ENCODE results near the gene H6PD. TPM values are rescaled to one million over a fixed set of nuclear protein-coding genes. Genes with fewer than 3 reads are reported as not detected.

Gene H6PD
- total RNA-seq, 2 donors from 2014 or later: 9.3 to 12.8 TPM

DNA sequence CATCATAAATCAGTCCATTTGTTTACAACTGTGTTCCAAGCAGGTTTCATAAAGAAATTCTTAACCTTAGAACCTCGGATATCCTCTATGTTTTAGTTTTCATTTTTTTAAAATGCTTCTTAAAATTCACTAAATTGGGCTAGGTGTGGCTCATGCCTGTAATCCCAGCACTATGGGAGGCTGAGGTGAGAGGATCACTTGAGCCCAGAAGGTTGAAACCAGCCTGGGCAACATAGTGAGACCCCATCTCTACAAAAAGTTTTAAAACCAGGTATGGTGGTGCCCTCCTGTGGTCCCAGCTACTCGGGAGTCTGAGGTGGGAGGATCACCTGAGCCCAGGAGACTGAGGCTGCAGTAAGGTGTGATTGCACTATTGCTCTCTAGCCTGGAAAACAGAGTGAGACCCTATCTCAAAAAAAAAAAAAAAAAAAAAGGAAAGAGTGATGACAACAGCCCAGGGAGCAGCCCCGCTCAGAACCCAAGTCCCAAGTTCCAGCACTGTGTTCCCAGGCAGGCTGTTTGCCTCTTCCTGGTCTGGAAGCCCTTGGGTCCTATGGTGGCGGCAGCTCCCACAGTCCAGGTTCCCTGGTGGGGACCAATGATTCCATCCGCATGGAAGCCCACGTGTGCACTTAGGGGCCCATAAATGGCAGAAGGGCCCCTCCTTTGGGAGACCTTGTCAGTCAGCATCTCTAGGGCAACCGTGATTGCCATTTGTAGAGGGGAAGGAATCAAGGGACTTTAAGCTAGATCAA is 33.4 kb downstream of the H6PD start:
- Mint-ChIP-seq H3K4me1 (no peaks in the 10 kb centered on the region), H3K27ac (no peak overlapping the region), H3K4me3 (no peak overlapping the region), H3K27me3 (no peaks in the 10 kb centered on the region), H3K36me3 (ENCODE audit: low read depth) (no peaks in the 10 kb centered on the region), H3K9me3 (no peaks in the 10 kb centered on the region)
- ATAC-seq (replicated peaks): no peak

GRCh38 chr1:9269078-9269501 is 34.5 kb downstream of the H6PD start:
- no peak for ATAC-seq (replicated peaks)
- Mint-ChIP-seq H3K27me3 (no peaks in the 10 kb centered on the region), H3K4me1 (no peaks in the 10 kb centered on the region), H3K27ac (no peak overlapping the region), H3K36me3 (ENCODE audit: low read depth) (no peaks in the 10 kb centered on the region), H3K9me3 (no peaks in the 10 kb centered on the region), H3K4me3 (no peak overlapping the region)

- ATAC-seq (replicated peaks): no peak
- no peaks in the 10 kb centered on the region for H3K4me1 Mint-ChIP-seq
- H3K36me3 Mint-ChIP-seq (ENCODE audit: low read depth): no peaks in the 10 kb centered on the region
- no peaks in the 10 kb centered on the region for H3K27me3 Mint-ChIP-seq
- H3K27ac Mint-ChIP-seq: no peak overlapping the region
- no peak overlapping the region for H3K4me3 Mint-ChIP-seq
- H3K9me3 Mint-ChIP-seq: no peaks in the 10 kb centered on the region
Observed at GRCh38 chr1:9269721-9270120, 35.1 kb downstream of the H6PD start.

- Mint-ChIP-seq H3K36me3 (ENCODE audit: low read depth) (no peaks in the 10 kb centered on the region), H3K27ac (no peak overlapping the region), H3K27me3 (no peaks in the 10 kb centered on the region), H3K9me3 (no peaks in the 10 kb centered on the region), H3K4me3 (no peak overlapping the region), H3K4me1 (peaks cover 5% of the 10 kb centered on the region)
- ATAC-seq (replicated peaks): no peak
Observed at GRCh38 chr1:9270290-9270883, 35.8 kb downstream of the H6PD start.

GRCh38 chr1:9271283-9271682 is 36.7 kb downstream of the H6PD start:
- Mint-ChIP-seq H3K4me3 (no peak overlapping the region), H3K9me3 (no peaks in the 10 kb centered on the region), H3K27me3 (no peaks in the 10 kb centered on the region), H3K36me3 (ENCODE audit: low read depth) (no peaks in the 10 kb centered on the region), H3K27ac (peak overlapping the region; percentile 65), H3K4me1 (peaks cover 11% of the 10 kb centered on the region)
- ATAC-seq (replicated peaks): no peak

DNA sequence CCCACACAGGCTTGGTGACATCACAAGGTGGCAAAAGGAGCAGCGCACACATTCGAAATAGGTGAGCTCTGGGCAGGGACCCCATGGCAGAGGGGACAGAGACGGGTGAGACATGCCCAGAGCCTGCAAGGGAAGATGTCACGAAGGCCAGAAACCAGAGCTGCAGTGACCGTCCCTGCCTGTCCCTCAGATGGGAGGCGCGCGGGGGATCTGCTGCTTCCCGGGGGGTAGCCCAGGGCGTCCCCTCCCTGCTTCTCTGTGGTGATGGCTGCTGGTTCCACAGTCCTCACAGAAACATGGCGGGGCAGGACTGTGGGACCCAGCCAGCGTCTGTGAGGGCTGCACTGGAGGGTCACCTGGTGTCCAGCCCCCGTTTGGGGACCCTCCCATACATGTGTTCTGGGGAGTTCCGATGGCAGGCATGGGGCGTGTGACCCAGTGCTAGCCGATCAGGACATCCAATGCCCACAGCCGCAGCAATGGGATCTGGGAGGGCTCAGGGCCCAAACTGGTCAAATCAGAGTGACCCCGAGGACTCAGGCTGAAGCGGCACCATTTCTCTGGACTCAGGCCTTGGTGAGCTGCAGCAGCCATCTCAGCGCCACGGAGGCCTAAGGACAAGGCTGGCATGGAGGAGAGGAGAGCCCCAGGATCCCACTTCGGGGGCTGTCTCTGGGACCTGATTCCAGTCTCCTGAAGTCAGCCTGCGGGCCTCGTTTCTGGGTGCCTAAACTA is 37.5 kb downstream of the H6PD start:
- Mint-ChIP-seq H3K4me3 (no peak overlapping the region), H3K27me3 (no peaks in the 10 kb centered on the region), H3K27ac (peak overlapping the region; percentile 65), H3K36me3 (ENCODE audit: low read depth) (no peaks in the 10 kb centered on the region), H3K4me1 (peaks cover 11% of the 10 kb centered on the region), H3K9me3 (no peaks in the 10 kb centered on the region)
- ATAC-seq (replicated peaks): no peak

- ATAC-seq (replicated peaks): no peak
- Mint-ChIP-seq H3K27me3 (no peaks in the 10 kb centered on the region), H3K4me3 (no peak overlapping the region), H3K4me1 (peaks cover 11% of the 10 kb centered on the region), H3K36me3 (ENCODE audit: low read depth) (no peaks in the 10 kb centered on the region), H3K27ac (no peak overlapping the region), H3K9me3 (no peaks in the 10 kb centered on the region)
Observed at GRCh38 chr1:9273177-9273576, 38.6 kb downstream of the H6PD start.

DNA sequence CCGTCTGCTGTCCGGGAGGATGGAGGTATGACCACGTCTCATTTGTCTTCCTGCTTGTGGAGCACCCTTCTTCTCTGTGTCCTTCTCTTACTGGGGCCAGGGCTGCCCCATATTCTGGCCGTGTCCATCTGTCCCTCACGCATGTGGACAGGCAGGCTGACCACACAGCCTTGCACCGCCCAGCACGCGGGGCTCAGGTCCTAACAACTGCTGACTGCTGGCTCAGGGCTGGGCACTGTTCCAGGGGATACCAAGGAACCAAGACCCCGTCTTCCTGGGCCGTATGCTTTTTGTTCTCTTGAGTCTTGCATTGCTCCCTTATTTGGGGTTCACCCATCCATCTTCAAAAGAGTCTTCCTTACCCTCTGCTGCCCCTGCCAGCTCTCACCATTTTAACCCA is 40.6 kb downstream of the H6PD start:
- Mint-ChIP-seq H3K27me3 (no peaks in the 10 kb centered on the region), H3K4me1 (peaks cover 20% of the 10 kb centered on the region), H3K36me3 (ENCODE audit: low read depth) (no peaks in the 10 kb centered on the region), H3K27ac (peak overlapping the region; percentile 28), H3K4me3 (peak overlapping the region; percentile 34), H3K9me3 (no peaks in the 10 kb centered on the region)
- no peak for ATAC-seq (replicated peaks)

- H3K27ac Mint-ChIP-seq: peak overlapping the region; percentile 28
- H3K4me1 Mint-ChIP-seq: peaks cover 24% of the 10 kb centered on the region
- H3K36me3 Mint-ChIP-seq (ENCODE audit: low read depth): no peaks in the 10 kb centered on the region
- no peaks in the 10 kb centered on the region for H3K27me3 Mint-ChIP-seq
- no peaks in the 10 kb centered on the region for H3K9me3 Mint-ChIP-seq
- peak overlapping the region; percentile 34 for H3K4me3 Mint-ChIP-seq
- ATAC-seq (replicated peaks): peak; percentile 91
Observed at GRCh38 chr1:9275567-9276034, 41.0 kb downstream of the H6PD start.

DNA sequence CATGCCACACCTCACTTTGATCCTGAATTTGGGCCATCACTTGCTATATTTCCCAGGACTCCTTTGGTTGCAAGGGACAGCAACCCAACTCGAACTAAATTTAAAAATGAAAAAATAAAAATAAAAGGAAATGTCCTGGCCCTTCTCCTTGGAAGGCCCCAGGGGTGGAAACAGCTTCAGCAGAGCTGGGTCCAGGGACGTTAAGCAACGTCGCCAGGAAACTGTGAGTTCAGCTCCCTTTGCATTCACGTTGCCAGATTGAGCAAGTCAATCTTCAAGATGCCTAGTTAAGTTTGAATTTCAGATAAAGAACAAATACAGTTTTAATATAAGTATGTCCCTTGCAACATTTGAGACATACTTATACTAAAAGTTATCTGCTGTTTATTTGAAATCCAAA is 43.5 kb downstream of the H6PD start:
- no peaks in the 10 kb centered on the region for H3K9me3 Mint-ChIP-seq
- no peak overlapping the region for H3K27ac Mint-ChIP-seq
- H3K27me3 Mint-ChIP-seq: no peaks in the 10 kb centered on the region
- peaks cover 29% of the 10 kb centered on the region for H3K4me1 Mint-ChIP-seq
- no peaks in the 10 kb centered on the region for H3K36me3 Mint-ChIP-seq (ENCODE audit: low read depth)
- ATAC-seq (replicated peaks): no peak
- H3K4me3 Mint-ChIP-seq: no peak overlapping the region

DNA sequence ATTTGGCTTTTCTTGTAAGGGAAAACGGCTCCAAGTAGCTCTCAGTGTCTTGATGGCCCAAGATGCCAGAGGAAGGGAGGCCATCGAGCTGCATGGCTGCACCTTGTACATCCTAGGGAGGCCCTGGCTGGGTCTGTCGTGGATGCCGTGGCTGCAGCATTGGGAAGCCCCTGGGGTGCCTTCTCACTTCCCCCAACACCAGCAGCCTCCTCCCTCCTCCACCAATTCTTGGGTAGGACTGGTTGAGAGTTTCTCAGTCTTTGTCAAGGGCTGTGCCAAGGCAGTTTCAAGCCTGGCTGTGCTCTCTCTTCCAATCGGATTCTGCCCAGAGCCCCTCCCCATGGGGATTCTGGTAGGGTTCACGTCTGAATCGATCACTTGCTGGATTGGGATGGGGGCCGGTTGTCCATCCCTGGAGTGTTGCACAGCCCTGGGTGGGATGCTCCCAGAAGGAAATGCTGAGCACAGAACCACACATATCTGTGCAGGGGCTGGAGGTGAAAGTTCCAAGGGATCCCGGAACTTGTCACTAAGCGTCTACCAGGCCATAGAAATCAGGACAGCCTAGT is 44.1 kb downstream of the H6PD start:
- H3K4me3 Mint-ChIP-seq: peak overlapping the region; percentile 61
- H3K36me3 Mint-ChIP-seq (ENCODE audit: low read depth): no peaks in the 10 kb centered on the region
- peaks cover 30% of the 10 kb centered on the region for H3K4me1 Mint-ChIP-seq
- no peaks in the 10 kb centered on the region for H3K9me3 Mint-ChIP-seq
- no peak overlapping the region for H3K27ac Mint-ChIP-seq
- H3K27me3 Mint-ChIP-seq: no peaks in the 10 kb centered on the region
- ATAC-seq (replicated peaks): no peak

- H3K9me3 Mint-ChIP-seq: no peaks in the 10 kb centered on the region
- peak overlapping the region; percentile 61 for H3K4me3 Mint-ChIP-seq
- no peaks in the 10 kb centered on the region for H3K36me3 Mint-ChIP-seq (ENCODE audit: low read depth)
Observed at GRCh38 chr1:9279172-9279840, 44.7 kb downstream of the H6PD start.

GRCh38 chr1:9280015-9280860 is 45.7 kb downstream of the H6PD start:
- Mint-ChIP-seq H3K4me3 (peak overlapping the region; percentile 52), H3K27ac (no peak overlapping the region), H3K4me1 (peaks cover 35% of the 10 kb centered on the region), H3K36me3 (ENCODE audit: low read depth) (no peaks in the 10 kb centered on the region), H3K27me3 (no peaks in the 10 kb centered on the region), H3K9me3 (no peaks in the 10 kb centered on the region)
- ATAC-seq (replicated peaks): peak; percentile 86

More at GRCh38 chr1:9279172-9279840, 44.7 kb downstream of the H6PD start:
- Mint-ChIP-seq H3K27me3 (no peaks in the 10 kb centered on the region), H3K27ac (peak overlapping the region; percentile 82), H3K4me1 (peaks cover 37% of the 10 kb centered on the region)
- ATAC-seq (replicated peaks): no peak

All from activated T-helper 17 cell treated with anti-CD3 and anti-CD28 coated beads, Interleukin-2, amount 50 U/mL, for 72 hours (primary cell).